ENCODE data around the gene DNPH1.

The DNPH1 gene

GRCh38 chr6:43246301-43247113, 17.2 kb upstream of the DNPH1 start:
- DNase-seq (ENCODE audit: low read depth, low spot score): no peak

DNA sequence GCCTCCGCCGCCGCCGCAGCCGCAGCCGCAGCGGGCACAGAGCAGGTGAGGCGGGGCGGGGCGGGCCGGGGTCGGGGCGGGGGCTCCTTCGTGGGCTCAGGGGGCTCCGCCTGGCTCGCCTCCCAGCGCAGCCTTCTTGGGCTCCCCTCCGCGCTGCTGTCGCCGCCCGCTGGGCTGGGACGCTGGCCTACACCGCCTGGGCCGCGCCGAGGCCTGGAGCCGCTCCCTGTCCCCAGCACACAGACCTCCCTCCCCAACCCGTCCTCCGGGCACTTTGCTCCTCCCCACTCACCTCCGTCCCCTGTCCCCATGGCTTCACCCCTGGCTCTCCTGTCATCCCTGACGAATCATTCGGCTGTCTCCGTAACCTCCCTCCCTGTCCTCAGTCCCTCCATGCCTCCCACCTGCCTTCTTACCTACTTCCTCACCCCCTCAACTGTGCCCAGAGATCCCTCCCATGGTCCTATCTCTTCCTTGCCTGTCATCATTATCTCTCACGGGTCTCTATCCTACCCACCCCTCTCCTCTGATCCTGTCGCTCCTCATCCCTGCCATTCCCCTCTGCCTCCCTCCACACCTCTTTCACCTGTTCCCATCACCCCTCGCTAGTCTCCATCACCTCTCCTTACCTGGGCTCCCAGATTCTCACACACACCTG, 14.5 kb upstream of the DNPH1 start:
- DNase-seq (ENCODE audit: low read depth, low spot score): no peak

GRCh38 chr6:43242908-43243663, 13.8 kb upstream of the DNPH1 start, which contains the start of gene TTBK1:
Gene TTBK1, plus strand, starts transcription at chr6:43243481. Its CDS starts 3,180 bp downstream, at chr6:43246661.
- DNase-seq (ENCODE audit: low read depth, low spot score): no peak

DNA sequence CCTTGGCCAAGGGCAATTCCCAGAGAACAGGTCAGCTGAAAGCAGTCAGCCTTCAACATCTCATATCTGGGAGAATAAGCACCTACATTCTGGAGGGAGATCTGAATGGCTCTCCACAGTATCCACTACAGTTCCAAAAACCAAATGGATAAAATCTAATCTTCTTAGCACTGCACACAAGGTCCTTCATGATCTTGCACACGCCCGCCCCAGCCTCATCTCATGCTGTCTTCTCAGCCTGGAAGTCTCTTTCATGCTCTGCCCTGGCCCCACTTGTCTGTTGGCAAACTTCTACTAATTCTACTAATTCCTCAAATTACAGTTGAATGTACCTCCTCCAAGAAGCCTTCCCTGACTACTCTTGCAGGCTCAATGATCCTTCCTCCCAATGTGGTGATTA, 12.2 kb upstream of the DNPH1 start:
- no peak for DNase-seq (ENCODE audit: low read depth, low spot score)

DNA sequence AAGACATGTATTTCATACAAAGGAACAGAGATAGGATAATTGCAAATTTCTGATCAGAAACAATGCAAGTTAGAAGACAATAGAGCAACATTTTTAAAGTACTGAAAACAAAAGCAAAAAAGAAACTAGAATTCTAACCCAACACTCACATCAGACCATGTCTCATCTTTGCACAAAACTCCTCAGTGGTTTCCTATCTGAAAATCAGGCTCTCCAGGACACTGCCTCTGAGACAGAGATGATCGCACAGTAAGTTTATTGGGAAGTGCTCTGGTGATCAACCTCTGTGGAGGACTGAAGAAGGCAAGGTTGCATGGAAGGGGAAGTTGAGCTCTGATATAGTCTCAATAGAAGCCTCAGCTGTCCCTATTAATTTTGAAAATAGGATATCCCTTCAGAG, 11.7 kb upstream of the DNPH1 start:
- no peak for DNase-seq (ENCODE audit: low read depth, low spot score)

DNA sequence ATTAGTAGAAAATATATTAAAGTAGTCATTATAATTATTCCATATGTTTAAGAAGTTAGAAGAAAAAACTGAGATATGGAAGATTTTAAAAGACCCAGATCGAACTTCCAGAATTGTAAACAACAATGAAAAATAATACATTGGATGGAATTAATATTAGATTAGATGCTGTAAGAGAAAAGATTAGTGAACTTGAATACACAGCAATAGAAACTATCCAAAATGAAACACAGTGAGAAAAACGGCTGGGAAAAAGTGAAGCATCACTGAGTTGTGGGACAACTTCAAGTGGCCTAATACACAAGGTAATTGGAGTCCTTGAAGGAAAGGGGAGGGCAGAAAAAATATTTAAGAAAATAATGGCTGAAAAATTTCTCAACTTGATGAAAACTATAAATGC, 9.8 kb upstream of the DNPH1 start:
- DNase-seq (ENCODE audit: low read depth, low spot score): no peak

DNA sequence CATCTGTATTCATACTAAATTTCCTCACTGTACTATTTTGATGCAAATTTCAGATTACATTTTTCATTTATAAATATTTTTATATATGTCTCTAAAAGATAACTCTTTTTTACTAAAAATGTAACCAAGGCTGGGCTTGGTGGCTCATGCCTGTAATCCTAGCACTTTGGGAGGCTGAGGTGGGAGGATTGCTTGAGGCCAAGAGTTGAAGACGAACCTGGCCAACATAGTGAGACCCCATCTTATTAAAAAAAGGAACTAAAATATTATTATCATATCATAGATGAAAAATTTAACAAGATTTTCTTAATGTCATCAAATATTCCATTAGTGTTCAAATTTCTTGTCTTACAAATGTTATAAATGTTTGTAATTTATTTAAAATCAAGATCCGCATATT, 6.6 kb upstream of the DNPH1 start:
- no peak for DNase-seq (ENCODE audit: low read depth, low spot score)

- DNase-seq (ENCODE audit: low read depth, low spot score): no peak
These were observed 2.6 kb upstream of the DNPH1 start for GRCh38 chr6:43231735-43232450.

DNA sequence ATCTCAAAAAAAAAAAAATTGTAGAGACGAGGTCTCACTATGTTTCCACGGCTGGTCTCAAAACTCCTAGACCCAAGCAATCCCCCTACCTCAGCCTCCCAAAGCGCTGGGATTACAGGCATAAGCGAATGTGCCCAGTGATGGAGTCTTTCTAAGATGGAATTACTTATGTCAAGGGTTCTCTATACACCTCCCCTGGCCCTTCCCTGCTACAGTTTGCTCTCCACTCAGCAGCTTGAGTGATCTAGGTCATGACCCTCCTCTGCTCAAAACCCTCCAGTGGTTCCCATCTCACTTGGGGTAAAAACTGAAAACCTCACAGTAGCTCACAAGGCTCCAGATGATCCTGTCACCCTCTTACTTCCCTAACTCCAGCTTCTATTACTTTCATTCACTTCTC, 1.8 kb upstream of the DNPH1 start:
- no peak for DNase-seq (ENCODE audit: low read depth, low spot score)

DNA sequence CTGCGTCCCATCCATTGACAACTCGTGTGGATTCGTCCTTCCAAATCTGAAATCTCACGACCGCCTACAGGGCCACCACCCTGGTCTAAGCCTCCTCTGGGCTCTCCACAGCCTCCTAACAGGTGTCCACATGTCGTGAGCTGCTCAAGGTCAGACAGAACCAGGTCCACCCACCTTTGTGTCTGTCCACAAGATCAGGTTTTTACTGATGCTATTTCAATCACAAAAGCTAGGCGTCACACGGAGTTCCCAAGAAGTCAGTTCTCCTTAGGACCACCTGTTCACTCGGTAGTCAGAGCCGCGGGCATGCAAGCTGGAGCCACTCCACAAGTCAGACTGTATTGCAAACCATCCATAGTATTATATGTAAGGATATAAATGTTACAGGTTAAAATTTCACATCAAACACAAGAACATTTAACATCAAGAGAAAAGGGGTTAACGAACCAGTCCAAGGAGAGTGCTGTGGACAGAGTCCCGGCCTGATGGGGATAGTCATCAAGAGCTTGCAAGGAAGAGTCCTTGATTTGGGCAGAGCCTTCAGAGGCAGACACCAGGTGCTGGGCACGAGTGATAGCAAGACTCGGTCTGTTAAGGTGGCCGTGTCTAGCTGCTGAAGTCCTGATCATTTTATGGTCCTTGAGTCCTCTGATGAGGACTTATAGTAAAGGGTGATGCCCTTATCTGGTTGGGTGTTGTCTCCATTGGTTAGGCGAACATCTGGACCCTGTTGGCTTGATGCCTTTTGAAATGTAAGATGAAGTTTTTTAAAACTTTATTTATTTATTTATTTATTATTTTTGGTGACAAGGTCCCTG, 731 bp upstream of the DNPH1 start:
- no peak for DNase-seq (ENCODE audit: low read depth, low spot score)

DNA sequence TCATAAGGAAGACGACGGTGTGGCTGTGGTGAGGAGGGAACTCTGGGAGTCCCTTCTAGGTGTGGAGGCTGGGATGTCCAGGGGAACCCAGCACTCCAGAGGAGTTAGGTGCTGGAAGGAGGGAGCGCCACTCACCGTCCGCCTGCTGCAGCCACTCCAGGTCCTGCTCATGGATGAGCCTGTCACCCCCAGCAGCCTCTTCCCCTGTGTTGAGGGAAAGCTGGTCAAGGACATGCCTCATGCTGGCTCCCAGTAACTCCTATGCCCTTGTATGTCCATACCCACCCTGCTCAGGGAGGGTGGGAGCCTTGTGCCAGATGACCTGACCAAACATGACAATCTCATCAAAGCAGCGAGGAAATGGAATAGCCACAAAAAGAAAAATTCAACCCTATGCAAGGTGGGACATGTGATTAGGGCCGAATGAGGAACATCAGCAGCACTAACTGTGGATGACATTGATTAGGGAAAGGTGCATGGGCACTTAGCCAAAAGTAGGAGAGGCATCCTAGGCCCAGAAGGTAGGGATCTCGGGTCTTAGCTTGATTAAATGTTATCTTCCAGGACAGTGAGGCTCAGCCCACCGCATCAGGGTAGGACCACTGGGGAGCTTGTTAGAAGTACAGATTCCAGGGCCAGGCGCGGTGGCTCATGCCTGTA, 3.0 kb downstream of the DNPH1 start:
- DNase-seq (ENCODE audit: low read depth, low spot score): no peak

GRCh38 chr6:43223175-43223574, 6.1 kb downstream of the DNPH1 start:
- DNase-seq (ENCODE audit: low read depth, low spot score): no peak

- DNase-seq (ENCODE audit: low read depth, low spot score): no peak
These were observed 6.7 kb downstream of the DNPH1 start for GRCh38 chr6:43222418-43223059.

GRCh38 chr6:43221046-43221972, 8.0 kb downstream of the DNPH1 start:
- DNase-seq (ENCODE audit: low read depth, low spot score): no peak

DNA sequence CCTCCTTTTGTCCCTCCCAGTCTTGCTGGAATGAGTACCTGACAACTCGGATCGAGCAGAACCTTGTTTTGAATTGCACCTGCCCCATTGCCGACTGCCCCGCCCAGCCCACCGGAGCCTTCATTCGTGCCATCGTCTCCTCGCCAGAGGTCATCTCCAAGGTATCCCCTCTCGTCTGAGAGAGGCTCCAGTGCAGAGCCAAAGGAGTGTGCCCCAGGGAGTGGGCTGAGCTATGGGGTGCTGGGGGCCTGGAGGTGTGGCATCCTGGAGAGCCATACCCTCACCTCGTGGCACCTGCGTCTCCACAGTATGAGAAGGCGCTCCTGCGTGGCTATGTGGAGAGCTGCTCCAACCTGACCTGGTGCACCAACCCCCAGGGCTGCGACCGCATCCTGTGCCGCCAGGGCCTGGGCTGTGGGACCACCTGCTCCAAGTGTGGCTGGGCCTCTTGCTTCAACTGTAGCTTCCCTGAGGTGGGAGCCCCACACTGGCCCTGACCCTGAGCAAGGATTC, 8.8 kb downstream of the DNPH1 start:
- DNase-seq (ENCODE audit: low read depth, low spot score): no peak

DNA sequence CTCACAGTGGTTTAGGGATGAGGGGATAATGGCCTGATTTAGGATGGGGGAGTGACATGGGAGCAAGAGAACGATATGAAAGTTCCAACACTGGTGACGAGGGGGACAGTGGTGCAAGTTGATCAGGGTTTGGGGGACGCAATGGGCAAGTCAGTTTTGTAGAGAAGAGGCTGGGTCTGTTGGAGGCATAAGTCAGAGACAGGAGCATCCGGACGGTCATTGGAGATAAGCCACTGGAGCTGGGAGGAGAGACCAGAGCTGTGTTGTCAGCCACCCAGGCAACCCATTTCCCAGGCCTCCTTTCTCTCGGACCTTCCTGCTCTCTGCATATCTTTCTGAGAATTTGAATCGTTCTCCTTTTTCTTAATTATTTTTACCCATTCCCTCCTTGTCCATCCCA, 9.5 kb downstream of the DNPH1 start:
- DNase-seq (ENCODE audit: low read depth, low spot score): no peak

- DNase-seq (ENCODE audit: low read depth, low spot score): no peak
These were observed 10.2 kb downstream of the DNPH1 start for GRCh38 chr6:43219119-43219518.

GRCh38 chr6:43217351-43217750, 11.9 kb downstream of the DNPH1 start:
- DNase-seq (ENCODE audit: low read depth, low spot score): no peak

GRCh38 chr6:43216200-43216599, 13.1 kb downstream of the DNPH1 start:
- no peak for DNase-seq (ENCODE audit: low read depth, low spot score)
